HepG2 (cell line): ENCODE data around the gene DNMT3A. TPM values are rescaled to one million over a fixed set of nuclear protein-coding genes. Genes with fewer than 3 reads are reported as not detected.
A peak's percentile ranks its signal among the peaks of the same experiment; 100 is the strongest.

Experiments used
- ARID2 ChIP-seq: sonication (generic); formaldehyde crosslinking; IDR thresholded peaks from 2 replicates; pipeline ENCODE4 v1.8.1; 2022; ENCODE audit warnings: mild to moderate bottlenecking, missing genetic modification reagents, borderline replicate concordance
- ATF7-NPFF ChIP-seq: sonication (generic); formaldehyde crosslinking; IDR thresholded peaks from 2 replicates; pipeline ENCODE4 v1.8.1; 2023; ENCODE audit warnings: mild to moderate bottlenecking, low read depth, missing genetic modification reagents, moderate library complexity
- EP300 ChIP-seq, 3 experiments: sonication (generic) in 1 of 3; formaldehyde crosslinking in 1 of 3; IDR thresholded peaks; 2 replicates each; pipeline versions ENCODE4 v1.5.1 to v1.6.1; 2011 to 2020; ENCODE audit warnings: low read depth in 2 of 3, low read length in 2 of 3, borderline replicate concordance in 1 of 3, improper control_type of control experiment in 1 of 3, mild to moderate bottlenecking in 1 of 3, missing genetic modification reagents in 1 of 3, moderate library complexity in 1 of 3
- GATAD1 ChIP-seq: IDR thresholded peaks from 2 replicates; pipeline ENCODE4 v1.6.1; 2016; ENCODE audit warnings: missing genetic modification reagents, missing compliant biosample characterization
- IKZF4 ChIP-seq: sonication (generic); formaldehyde crosslinking; IDR thresholded peaks from 2 replicates; pipeline ENCODE4 v1.5.1; 2020; ENCODE audit warnings: borderline replicate concordance, mild to moderate bottlenecking, low read depth, missing genetic modification reagents; ENCODE audit errors: not compliant biosample characterization
- MED1 ChIP-seq: sonication (generic); formaldehyde crosslinking; IDR thresholded peaks from 2 replicates; pipeline ENCODE4 v1.4.0; 2020; ENCODE audit warnings: missing genetic modification reagents
- MZF1 ChIP-seq: sonication (generic); formaldehyde crosslinking; IDR thresholded peaks from 2 replicates; pipeline ENCODE4 v1.8.1; 2023; ENCODE audit warnings: mild to moderate bottlenecking, missing genetic modification reagents, borderline replicate concordance
- TIGD3 ChIP-seq: sonication (generic); formaldehyde crosslinking; IDR thresholded peaks from 2 replicates; pipeline ENCODE4 v1.5.1; 2020; ENCODE audit warnings: mild to moderate bottlenecking, missing genetic modification reagents, borderline replicate concordance
- ZBTB2 ChIP-seq: sonication (generic); formaldehyde crosslinking; IDR thresholded peaks from 2 replicates; pipeline ENCODE4 v1.8.0; 2022; ENCODE audit warnings: low read depth, missing genetic modification reagents
- ZNF10 ChIP-seq: sonication (generic); formaldehyde crosslinking; IDR thresholded peaks from 2 replicates; pipeline ENCODE4 v1.4.0; 2020; ENCODE audit warnings: mild to moderate bottlenecking, low read depth, missing genetic modification reagents, borderline replicate concordance
- ZNF18 ChIP-seq: sonication (generic); formaldehyde crosslinking; IDR thresholded peaks from 2 replicates; pipeline ENCODE4 v1.8.0; 2022; ENCODE audit warnings: mild to moderate bottlenecking, missing genetic modification reagents; ENCODE audit not compliant: insufficient replicate concordance
- ZNF33B ChIP-seq: sonication (generic); formaldehyde crosslinking; IDR thresholded peaks from 2 replicates; pipeline ENCODE4 v1.5.1; 2020; ENCODE audit warnings: mild to moderate bottlenecking, missing genetic modification reagents
- ZNF720 ChIP-seq: sonication (generic); formaldehyde crosslinking; IDR thresholded peaks from 2 replicates; pipeline ENCODE4 v1.4.0; 2020; ENCODE audit warnings: missing genetic modification reagents
- ZZZ3 ChIP-seq: sonication (generic); formaldehyde crosslinking; IDR thresholded peaks from 2 replicates; pipeline ENCODE4 v1.4.0; 2020; ENCODE audit warnings: missing genetic modification reagents, mild to moderate bottlenecking, borderline replicate concordance
- polyA plus RNA-seq, 8 experiments: library from polyadenylated mRNA; depleted of rRNA in 3 of 8; stranded (reverse) in 7 of 8; unstranded in 1 of 8; fragments of >200 nt; fragmentation: Illumina TruSeq in 4 of 8; extraction: Trizol in 4 of 8; gene quantifications; 2 replicates each; pipeline versions ENCODE4 v1.2.1 to v1.2.3, GENCODE V29; 2011 to 2016; ENCODE audit warnings: low read depth in 4 of 8, missing spikeins in 1 of 8, mixed read lengths in 1 of 8; ENCODE audit not compliant: insufficient read depth in 1 of 8
- total RNA-seq, 5 experiments: library from RNA; depleted of rRNA; stranded (reverse); fragments of >200 nt; fragmentation: Illumina TruSeq; extraction: Trizol; gene quantifications; 2 replicates each; pipeline ENCODE4 v1.2.3, GENCODE V29; 2016; ENCODE audit warnings: low read depth in 1 of 5

DNMT3A gene
- total and polyA plus RNA-seq, 2 of the 13 experiments (the other 11 are each of a cell fraction or from before 2014, with no cell fraction given) = 14.7 to 29.1 TPM

GRCh38 chr2:25342372-25343186 lies 854 bp upstream of the DNMT3A start (continued):
- TF ChIP-seq TIGD3 (CRISPR knock-in tag) (no peak), IKZF4 (CRISPR knock-in tag) (no peak), MED1 (CRISPR knock-in tag) (peak; percentile 79), ZBTB2 (CRISPR knock-in tag) (peak; percentile 93), ATF7-NPFF (peak; percentile 85), ARID2 (peak; percentile 97), ZZZ3 (CRISPR knock-in tag) (peak; percentile 42; the same call in 1 of the 2 replicates), ZNF720 (CRISPR knock-in tag) (peak; percentile 95), ZNF18 (CRISPR knock-in tag) (no peak), GATAD1 (CRISPR knock-in tag) (peak; percentile 66), EP300 (IDR thresholded peaks at IDR 0.05; ENCODE audit: low read depth in 2 of 2, low read length in 2 of 2) (peak in 1 of 2 experiments; percentile 12; a peak in 1 of 4 replicates), EP300 (CRISPR knock-in tag; IDR thresholded peaks at IDR 0.05; ENCODE audit: borderline replicate concordance) (peak; percentile 37; the same call in 1 of the 2 replicates), ZNF10 (no peak), ZNF33B (CRISPR knock-in tag) (peak; percentile 92; the same call in 1 of the 2 replicates), MZF1 (CRISPR knock-in tag) (no peak)
